ENCODE measurements around the gene TCAIM.

DNA sequence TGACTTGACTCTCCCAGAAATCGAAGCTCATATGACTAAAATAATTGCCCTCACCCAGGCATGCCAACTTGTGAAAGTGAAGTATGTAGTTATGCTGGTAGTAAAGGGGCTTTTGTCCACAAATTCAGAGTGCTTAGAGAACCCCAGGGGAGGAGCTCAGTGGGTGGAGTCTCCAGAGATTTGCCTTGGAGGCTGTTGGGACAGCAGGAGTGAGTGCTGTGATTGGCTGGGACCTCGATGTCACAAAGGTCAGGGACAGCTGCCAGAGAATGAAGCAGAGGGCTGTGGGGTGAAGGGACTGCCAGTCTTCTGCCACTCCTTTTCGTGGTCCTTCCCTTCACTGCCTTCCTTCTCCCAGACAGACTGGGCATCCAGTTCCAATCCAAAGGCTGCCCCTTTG lies 89.1 kb downstream of the TCAIM start:
- TF ChIP-seq, protein P1, sequence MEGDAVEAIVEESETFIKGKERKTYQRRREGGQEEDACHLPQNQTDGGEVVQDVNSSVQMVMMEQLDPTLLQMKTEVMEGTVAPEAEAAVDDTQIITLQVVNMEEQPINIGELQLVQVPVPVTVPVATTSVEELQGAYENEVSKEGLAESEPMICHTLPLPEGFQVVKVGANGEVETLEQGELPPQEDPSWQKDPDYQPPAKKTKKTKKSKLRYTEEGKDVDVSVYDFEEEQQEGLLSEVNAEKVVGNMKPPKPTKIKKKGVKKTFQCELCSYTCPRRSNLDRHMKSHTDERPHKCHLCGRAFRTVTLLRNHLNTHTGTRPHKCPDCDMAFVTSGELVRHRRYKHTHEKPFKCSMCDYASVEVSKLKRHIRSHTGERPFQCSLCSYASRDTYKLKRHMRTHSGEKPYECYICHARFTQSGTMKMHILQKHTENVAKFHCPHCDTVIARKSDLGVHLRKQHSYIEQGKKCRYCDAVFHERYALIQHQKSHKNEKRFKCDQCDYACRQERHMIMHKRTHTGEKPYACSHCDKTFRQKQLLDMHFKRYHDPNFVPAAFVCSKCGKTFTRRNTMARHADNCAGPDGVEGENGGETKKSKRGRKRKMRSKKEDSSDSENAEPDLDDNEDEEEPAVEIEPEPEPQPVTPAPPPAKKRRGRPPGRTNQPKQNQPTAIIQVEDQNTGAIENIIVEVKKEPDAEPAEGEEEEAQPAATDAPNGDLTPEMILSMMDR (tag by site-specific recombination; IDR thresholded peaks at IDR 0.05): no peak
- TF ChIP-seq SETDB1 (IDR thresholded peaks at IDR 0.05; ENCODE audit: insufficient read length, low read length) (no peak), YY1 (tag by site-specific recombination; IDR thresholded peaks at IDR 0.05) (no peak), ZNF274 (IDR thresholded peaks at IDR 0.05; ENCODE audit: low read length) (no peak), ZNF274 (tag by site-specific recombination; IDR thresholded peaks at IDR 0.05; ENCODE audit: borderline replicate concordance) (no peak), ZNF610 (tag by site-specific recombination; IDR thresholded peaks at IDR 0.05; ENCODE audit: borderline replicate concordance) (no peak), REST (tag by site-specific recombination; IDR thresholded peaks at IDR 0.05) (no peak), ZBTB11 (tag by site-specific recombination; conservative IDR thresholded peaks at IDR 0.05; ENCODE audit: low read depth) (no peak), ZBTB1 (tag by site-specific recombination; IDR thresholded peaks at IDR 0.05) (no peak)
- TF ChIP-seq, protein P2, sequence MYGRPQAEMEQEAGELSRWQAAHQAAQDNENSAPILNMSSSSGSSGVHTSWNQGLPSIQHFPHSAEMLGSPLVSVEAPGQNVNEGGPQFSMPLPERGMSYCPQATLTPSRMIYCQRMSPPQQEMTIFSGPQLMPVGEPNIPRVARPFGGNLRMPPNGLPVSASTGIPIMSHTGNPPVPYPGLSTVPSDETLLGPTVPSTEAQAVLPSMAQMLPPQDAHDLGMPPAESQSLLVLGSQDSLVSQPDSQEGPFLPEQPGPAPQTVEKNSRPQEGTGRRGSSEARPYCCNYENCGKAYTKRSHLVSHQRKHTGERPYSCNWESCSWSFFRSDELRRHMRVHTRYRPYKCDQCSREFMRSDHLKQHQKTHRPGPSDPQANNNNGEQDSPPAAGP (tag by site-specific recombination; IDR thresholded peaks at IDR 0.05): no peak
- TF ChIP-seq, protein P3, sequence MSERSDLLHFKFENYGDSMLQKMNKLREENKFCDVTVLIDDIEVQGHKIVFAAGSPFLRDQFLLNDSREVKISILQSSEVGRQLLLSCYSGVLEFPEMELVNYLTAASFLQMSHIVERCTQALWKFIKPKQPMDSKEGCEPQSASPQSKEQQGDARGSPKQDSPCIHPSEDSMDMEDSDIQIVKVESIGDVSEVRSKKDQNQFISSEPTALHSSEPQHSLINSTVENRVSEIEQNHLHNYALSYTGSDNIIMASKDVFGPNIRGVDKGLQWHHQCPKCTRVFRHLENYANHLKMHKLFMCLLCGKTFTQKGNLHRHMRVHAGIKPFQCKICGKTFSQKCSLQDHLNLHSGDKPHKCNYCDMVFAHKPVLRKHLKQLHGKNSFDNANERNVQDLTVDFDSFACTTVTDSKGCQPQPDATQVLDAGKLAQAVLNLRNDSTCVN (tag by site-specific recombination; optimal IDR thresholded peaks at IDR 0.05): no peak

Measured in HEK293 (cell line).